ENCODE results near the gene TMEM42.

Gene TMEM42

GRCh38 chr3:44885618-44886017 lies 23.9 kb downstream of the TMEM42 start:
- no peak for TF ChIP-seq CTCF (IDR thresholded peaks at IDR 0.05; ENCODE audit: extremely low read depth, insufficient read depth, missing control alignments)
- in situ Hi-C loops (cut with MboI; ENCODE audit: low pct_unique_long_range_greater_than_20kb, low sequenced_read_pairs, unreplicated experiment), result no loop called here
- no peak for DNase-seq (ENCODE audit: low spot score)

GRCh38 chr3:44886561-44886960 lies 24.8 kb downstream of the TMEM42 start:
- no peak for DNase-seq (ENCODE audit: low spot score)
- no peak for TF ChIP-seq CTCF (IDR thresholded peaks at IDR 0.05; ENCODE audit: extremely low read depth, insufficient read depth, missing control alignments)

GRCh38 chr3:44887101-44887500 lies 25.4 kb downstream of the TMEM42 start:
- no peak for TF ChIP-seq CTCF (IDR thresholded peaks at IDR 0.05; ENCODE audit: extremely low read depth, insufficient read depth, missing control alignments)
- in situ Hi-C loops (cut with MboI; ENCODE audit: low pct_unique_long_range_greater_than_20kb, low sequenced_read_pairs, unreplicated experiment), result no loop called here
- no peak for DNase-seq (ENCODE audit: low spot score)

More at GRCh38 chr3:44886561-44886960, 24.8 kb downstream of the TMEM42 start:
- in situ Hi-C loops (cut with MboI; ENCODE audit: low pct_unique_long_range_greater_than_20kb, low sequenced_read_pairs, unreplicated experiment), result no loop called here

GRCh38 chr3:44890258-44890657 lies 28.5 kb downstream of the TMEM42 start:
- in situ Hi-C loops (cut with MboI; ENCODE audit: low pct_unique_long_range_greater_than_20kb, low sequenced_read_pairs, unreplicated experiment), result no loop called here
- no peak for DNase-seq (ENCODE audit: low spot score)
- no peak for TF ChIP-seq CTCF (IDR thresholded peaks at IDR 0.05; ENCODE audit: extremely low read depth, insufficient read depth, missing control alignments)

- in situ Hi-C loops (cut with MboI; ENCODE audit: low pct_unique_long_range_greater_than_20kb, low sequenced_read_pairs, unreplicated experiment), result no loop called here
- no peak for DNase-seq (ENCODE audit: low spot score)
- TF ChIP-seq CTCF (IDR thresholded peaks at IDR 0.05; ENCODE audit: extremely low read depth, insufficient read depth, missing control alignments), result no peak
Observed at GRCh38 chr3:44890852-44891251, 29.1 kb downstream of the TMEM42 start.

GRCh38 chr3:44892689-44893088 lies 31.0 kb downstream of the TMEM42 start:
- TF ChIP-seq CTCF (IDR thresholded peaks at IDR 0.05; ENCODE audit: extremely low read depth, insufficient read depth, missing control alignments), result no peak
- in situ Hi-C loops (cut with MboI; ENCODE audit: low pct_unique_long_range_greater_than_20kb, low sequenced_read_pairs, unreplicated experiment), result no loop called here
- DNase-seq (ENCODE audit: low spot score), result no peak

- no peak for TF ChIP-seq CTCF (IDR thresholded peaks at IDR 0.05; ENCODE audit: extremely low read depth, insufficient read depth, missing control alignments)
- in situ Hi-C loops (cut with MboI; ENCODE audit: low pct_unique_long_range_greater_than_20kb, low sequenced_read_pairs, unreplicated experiment), result no loop called here
- no peak for DNase-seq (ENCODE audit: low spot score)
Observed at GRCh38 chr3:44893097-44893496, 31.4 kb downstream of the TMEM42 start.
